Esophagus (tissue), 2 donors: ENCODE data around the gene GOLGA6L26. TPM values are rescaled to one million over a fixed set of nuclear protein-coding genes. Genes with fewer than 3 reads are reported as not detected.

Source experiments
- polyA plus RNA-seq, 2 donors: library from polyadenylated mRNA; stranded (reverse); fragments of 200-250 nt; gene quantifications; one replicate each; pipeline ENCODE4 v1.2.3, GENCODE V29; 2013
- donor health status: healthy with polysubstance abuse.
- donor health status: Bipolar disorder and iron deficiency.

The GOLGA6L26 gene
- polyA plus RNA-seq, 2 donors, result not detected

Other genes starting within 250 kb of the GOLGA6L26 start
- not detected for gene GOLGA6L1, start 197.4 kb downstream of the GOLGA6L26 start, polyA plus RNA-seq
- under 1 TPM; 0.04 to 0.10 TPM for gene GOLGA8S, start 20.6 kb upstream of the GOLGA6L26 start, polyA plus RNA-seq
- not detected for gene GOLGA6L2, start 113.0 kb upstream of the GOLGA6L26 start, polyA plus RNA-seq
- 1 to 10 TPM; 1.5 to 1.9 TPM for gene MKRN3, start 231.5 kb upstream of the GOLGA6L26 start, polyA plus RNA-seq